Measurements from ENCODE around the gene RCBTB2.

The RCBTB2 gene

DNA sequence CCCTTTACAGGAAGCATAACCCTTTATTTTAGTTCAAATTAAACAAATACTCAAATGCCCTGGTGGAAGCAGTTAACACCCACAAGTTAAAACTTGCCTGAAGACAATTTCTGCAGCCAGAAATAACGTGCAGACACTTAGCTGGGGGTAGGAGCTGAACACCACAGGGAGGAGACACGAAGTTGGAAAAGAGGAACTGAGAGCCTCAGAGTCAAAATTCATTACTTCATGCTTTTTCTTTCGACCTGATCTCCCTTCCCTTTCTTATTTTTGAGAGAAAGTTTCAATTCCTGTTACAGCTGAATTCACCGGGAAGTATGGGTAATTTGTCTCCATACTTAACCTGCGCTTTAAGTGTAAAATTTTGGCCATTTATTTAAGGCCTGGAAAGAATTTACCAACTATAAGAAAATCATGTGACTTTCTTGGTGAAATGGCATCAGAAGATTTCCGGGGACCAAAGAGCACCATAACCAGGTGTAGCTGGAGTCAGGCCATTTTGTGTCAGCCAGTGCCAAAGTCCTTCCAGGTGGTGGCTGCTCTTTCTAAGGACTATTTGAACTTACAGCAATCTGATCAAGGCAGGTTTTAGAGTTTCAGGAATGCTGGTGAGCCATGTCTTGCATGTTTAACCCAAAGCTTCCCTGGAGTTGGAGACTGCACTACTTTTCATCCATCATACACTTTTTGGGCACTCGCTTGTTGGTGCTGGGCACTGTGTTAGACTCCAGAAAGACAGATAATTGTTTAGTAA is 46.5 kb upstream of the RCBTB2 start:
- TF ChIP-seq, protein P1, sequence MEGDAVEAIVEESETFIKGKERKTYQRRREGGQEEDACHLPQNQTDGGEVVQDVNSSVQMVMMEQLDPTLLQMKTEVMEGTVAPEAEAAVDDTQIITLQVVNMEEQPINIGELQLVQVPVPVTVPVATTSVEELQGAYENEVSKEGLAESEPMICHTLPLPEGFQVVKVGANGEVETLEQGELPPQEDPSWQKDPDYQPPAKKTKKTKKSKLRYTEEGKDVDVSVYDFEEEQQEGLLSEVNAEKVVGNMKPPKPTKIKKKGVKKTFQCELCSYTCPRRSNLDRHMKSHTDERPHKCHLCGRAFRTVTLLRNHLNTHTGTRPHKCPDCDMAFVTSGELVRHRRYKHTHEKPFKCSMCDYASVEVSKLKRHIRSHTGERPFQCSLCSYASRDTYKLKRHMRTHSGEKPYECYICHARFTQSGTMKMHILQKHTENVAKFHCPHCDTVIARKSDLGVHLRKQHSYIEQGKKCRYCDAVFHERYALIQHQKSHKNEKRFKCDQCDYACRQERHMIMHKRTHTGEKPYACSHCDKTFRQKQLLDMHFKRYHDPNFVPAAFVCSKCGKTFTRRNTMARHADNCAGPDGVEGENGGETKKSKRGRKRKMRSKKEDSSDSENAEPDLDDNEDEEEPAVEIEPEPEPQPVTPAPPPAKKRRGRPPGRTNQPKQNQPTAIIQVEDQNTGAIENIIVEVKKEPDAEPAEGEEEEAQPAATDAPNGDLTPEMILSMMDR (IDR thresholded peaks at IDR 0.05; ENCODE audit: low read depth, low read length): no peak
- TF ChIP-seq EZH2phosphoT487 (IDR thresholded peaks at IDR 0.05; ENCODE audit: low read depth): no peak
- Histone ChIP-seq H3K4me1 (ENCODE audit: low read length) (peaks cover 78% of the 10 kb centered on the region), H4K20me1 (ENCODE audit: insufficient read depth, low read length) (no peaks in the 10 kb centered on the region), H3K9ac (ENCODE audit: low read length) (peak overlapping the region; percentile 60), H3K4me2 (ENCODE audit: low read length) (peak overlapping the region; percentile 72), H2AFZ (ENCODE audit: low read depth, low read length) (no peak overlapping the region), H3K36me3 (replicated peaks; ENCODE audit: low read depth, low read length) (peaks cover 40% of the 10 kb centered on the region), H3K27me3 (ENCODE audit: low read depth, low read length) (peaks cover 31% of the 10 kb centered on the region; the same call in 1 of the 2 replicates), H3K4me3 (ENCODE audit: low read length) (peak overlapping the region; percentile 39), H3K27ac (ENCODE audit: low read length) (peak overlapping the region; percentile 86), H3K79me2 (ENCODE audit: low read length) (no peaks in the 10 kb centered on the region), H3K9me3 (ENCODE audit: insufficient read depth, low read length) (no peaks in the 10 kb centered on the region)

DNA sequence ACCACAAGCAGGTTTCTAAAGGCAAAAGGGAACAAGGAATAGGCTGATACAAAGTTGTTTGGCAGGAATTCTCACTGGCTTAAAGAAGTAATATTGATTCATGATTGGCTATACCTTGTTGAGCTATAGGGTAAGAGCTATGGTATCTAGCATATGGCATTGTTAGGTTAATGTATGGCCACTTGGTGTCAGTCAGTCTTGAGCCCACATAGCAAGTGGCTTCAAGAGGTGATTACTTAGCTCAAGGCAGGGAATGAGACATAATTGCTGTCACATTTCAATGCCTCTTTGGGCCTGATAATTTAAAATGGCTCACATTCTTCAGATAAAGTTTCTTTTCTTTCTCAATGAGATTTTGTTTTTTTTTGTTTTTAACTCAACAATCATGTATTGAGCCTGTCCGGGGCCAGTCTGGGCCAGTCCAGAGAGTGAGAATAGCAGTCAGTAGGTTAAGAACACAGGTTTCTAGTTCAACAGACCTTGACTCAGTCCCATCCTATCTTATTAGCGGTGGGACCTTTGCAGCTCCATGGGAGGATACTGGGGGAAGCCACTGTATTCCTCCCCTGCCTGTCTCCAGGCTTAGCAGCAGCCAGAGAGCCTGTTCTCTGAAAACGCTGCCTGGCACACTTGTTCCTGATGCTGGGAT is 45.8 kb upstream of the RCBTB2 start:
- Histone ChIP-seq H3K27me3 (ENCODE audit: low read depth, low read length) (peaks cover 32% of the 10 kb centered on the region; the same call in 1 of the 2 replicates), H3K9ac (ENCODE audit: low read length) (peak overlapping the region; percentile 60), H4K20me1 (ENCODE audit: insufficient read depth, low read length) (no peaks in the 10 kb centered on the region), H3K9me3 (ENCODE audit: insufficient read depth, low read length) (no peaks in the 10 kb centered on the region), H3K4me3 (ENCODE audit: low read length) (peak overlapping the region; percentile 39), H3K4me2 (ENCODE audit: low read length) (peak overlapping the region; percentile 72), H2AFZ (ENCODE audit: low read depth, low read length) (no peak overlapping the region), H3K4me1 (ENCODE audit: low read length) (peaks cover 85% of the 10 kb centered on the region), H3K79me2 (ENCODE audit: low read length) (no peaks in the 10 kb centered on the region), H3K36me3 (replicated peaks; ENCODE audit: low read depth, low read length) (peaks cover 39% of the 10 kb centered on the region), H3K27ac (ENCODE audit: low read length) (peak overlapping the region; percentile 86)
- TF ChIP-seq, protein P1 (IDR thresholded peaks at IDR 0.05; ENCODE audit: low read depth, low read length): peak; percentile 34
- TF ChIP-seq EZH2phosphoT487 (IDR thresholded peaks at IDR 0.05; ENCODE audit: low read depth): no peak

DNA sequence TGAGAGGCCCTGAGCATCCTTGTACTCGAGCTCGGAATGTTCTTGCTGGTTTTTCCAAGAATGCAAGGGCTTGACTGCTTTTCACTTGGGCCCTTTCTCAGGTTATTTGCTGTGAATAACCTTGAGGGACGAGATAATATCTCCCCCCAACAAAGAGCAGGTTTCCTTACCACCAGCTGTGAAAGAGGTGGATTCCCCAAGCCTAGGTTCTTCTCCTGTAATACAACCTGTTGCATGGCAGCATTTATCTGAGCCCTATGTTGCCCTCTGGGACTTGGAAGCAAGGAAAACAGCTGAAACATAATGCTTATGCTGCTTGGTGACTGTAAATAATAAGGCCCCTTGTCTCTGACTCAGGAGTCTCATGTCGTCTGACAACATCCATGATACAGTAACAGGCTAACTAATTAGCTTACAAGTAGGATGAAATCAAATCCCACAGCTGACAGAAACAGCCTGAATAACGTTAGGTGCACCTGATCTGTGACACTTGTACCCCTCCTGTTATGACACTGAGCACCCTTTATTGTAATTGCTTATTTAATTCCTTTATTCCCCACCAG is 43.6 kb upstream of the RCBTB2 start:
- no peak overlapping the region for H3K27ac ChIP-seq (ENCODE audit: low read length)
- H2AFZ ChIP-seq (ENCODE audit: low read depth, low read length): no peak overlapping the region
- peaks cover 44% of the 10 kb centered on the region for H3K36me3 ChIP-seq (replicated peaks; ENCODE audit: low read depth, low read length)
- TF ChIP-seq, protein P1 (IDR thresholded peaks at IDR 0.05; ENCODE audit: low read depth, low read length): no peak
- TF ChIP-seq EZH2phosphoT487 (IDR thresholded peaks at IDR 0.05; ENCODE audit: low read depth): no peak
- H3K4me3 ChIP-seq (ENCODE audit: low read length): no peak overlapping the region
- H3K27me3 ChIP-seq (ENCODE audit: low read depth, low read length): peaks cover 32% of the 10 kb centered on the region; the same call in 1 of the 2 replicates
- no peak overlapping the region for H3K4me2 ChIP-seq (ENCODE audit: low read length)
- no peak overlapping the region for H3K9ac ChIP-seq (ENCODE audit: low read length)
- no peaks in the 10 kb centered on the region for H4K20me1 ChIP-seq (ENCODE audit: insufficient read depth, low read length)
- no peaks in the 10 kb centered on the region for H3K79me2 ChIP-seq (ENCODE audit: low read length)
- H3K9me3 ChIP-seq (ENCODE audit: insufficient read depth, low read length): no peaks in the 10 kb centered on the region
- H3K4me1 ChIP-seq (ENCODE audit: low read length): peaks cover 86% of the 10 kb centered on the region

DNA sequence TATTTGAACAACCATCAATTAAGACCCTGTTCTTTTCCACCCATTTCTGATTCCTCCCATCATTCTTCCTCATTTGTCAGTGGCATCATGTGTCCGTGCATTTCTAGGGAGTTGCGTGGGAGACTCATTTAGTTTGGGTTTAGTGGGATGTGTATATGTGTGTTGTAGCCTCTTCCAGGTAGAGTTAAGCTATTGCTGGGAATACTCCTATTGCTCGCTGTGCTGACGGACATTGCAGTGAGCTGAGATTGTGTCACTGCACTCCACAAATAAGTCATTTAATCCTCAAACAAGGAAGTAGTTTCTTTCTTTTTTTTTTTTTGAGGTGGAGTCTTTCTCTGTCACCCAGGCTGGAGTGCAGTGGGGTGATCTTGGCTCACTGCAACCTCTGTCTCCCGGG is 42.2 kb upstream of the RCBTB2 start:
- Histone ChIP-seq H4K20me1 (ENCODE audit: insufficient read depth, low read length) (no peaks in the 10 kb centered on the region), H3K4me3 (ENCODE audit: low read length) (no peak overlapping the region), H2AFZ (ENCODE audit: low read depth, low read length) (no peak overlapping the region), H3K9ac (ENCODE audit: low read length) (no peak overlapping the region), H3K27ac (ENCODE audit: low read length) (no peak overlapping the region), H3K27me3 (ENCODE audit: low read depth, low read length) (peaks cover 34% of the 10 kb centered on the region), H3K9me3 (ENCODE audit: insufficient read depth, low read length) (no peaks in the 10 kb centered on the region), H3K4me1 (ENCODE audit: low read length) (peaks cover 89% of the 10 kb centered on the region), H3K4me2 (ENCODE audit: low read length) (no peak overlapping the region), H3K36me3 (replicated peaks; ENCODE audit: low read depth, low read length) (peaks cover 41% of the 10 kb centered on the region), H3K79me2 (ENCODE audit: low read length) (no peaks in the 10 kb centered on the region)
- TF ChIP-seq, protein P1 (IDR thresholded peaks at IDR 0.05; ENCODE audit: low read depth, low read length): no peak
- TF ChIP-seq EZH2phosphoT487 (IDR thresholded peaks at IDR 0.05; ENCODE audit: low read depth): no peak

All from OCI-LY3 (cell line).